GM12878 (cell line): Measurements from ENCODE around the gene DUSP7.

Experiments
- CBFB ChIP-seq: IDR thresholded peaks from 2 replicates; pipeline ENCODE4 v1.6.1; 2016; ENCODE audit warnings: antibody characterized with exemption, low read depth
- FOS ChIP-seq: IDR thresholded peaks from 3 replicates; pipeline ENCODE4 v1.6.1; 2011; ENCODE audit warnings: borderline replicate concordance; ENCODE audit not compliant: insufficient read length; ENCODE audit errors: extremely low read depth
- HDAC2 ChIP-seq: fragments of 200-600 bp; sonication (generic); IDR thresholded peaks from 2 replicates; pipeline ENCODE4 v1.6.1; 2017
- HDAC6 ChIP-seq: fragments of 200-600 bp; sonication (generic); IDR thresholded peaks from one replicate; pipeline ENCODE4 v1.8.0; 2017; ENCODE audit warnings: antibody characterized with exemption; ENCODE audit not compliant: unreplicated experiment
- JUNB ChIP-seq: IDR thresholded peaks from 2 replicates; pipeline ENCODE4 v1.6.1; 2016; ENCODE audit warnings: antibody characterized with exemption, mild to moderate bottlenecking
- TF ChIP-seq, protein P1 (sequence below), 3 experiments: IDR thresholded peaks in 2 of 3; conservative IDR thresholded peaks in 1 of 3; 2 replicates each; pipeline ENCODE4 v1.5.1; 2011; ENCODE audit warnings: low read depth in 3 of 3, low read length in 3 of 3, mild to moderate bottlenecking in 3 of 3, control low read depth in 2 of 3, moderate library complexity in 2 of 3, inconsistent platforms in 1 of 3, mixed read lengths in 1 of 3; ENCODE audit not compliant: control insufficient read depth in 2 of 3, insufficient read depth in 1 of 3; ENCODE audit errors: extremely low read depth in 1 of 3

DNA sequence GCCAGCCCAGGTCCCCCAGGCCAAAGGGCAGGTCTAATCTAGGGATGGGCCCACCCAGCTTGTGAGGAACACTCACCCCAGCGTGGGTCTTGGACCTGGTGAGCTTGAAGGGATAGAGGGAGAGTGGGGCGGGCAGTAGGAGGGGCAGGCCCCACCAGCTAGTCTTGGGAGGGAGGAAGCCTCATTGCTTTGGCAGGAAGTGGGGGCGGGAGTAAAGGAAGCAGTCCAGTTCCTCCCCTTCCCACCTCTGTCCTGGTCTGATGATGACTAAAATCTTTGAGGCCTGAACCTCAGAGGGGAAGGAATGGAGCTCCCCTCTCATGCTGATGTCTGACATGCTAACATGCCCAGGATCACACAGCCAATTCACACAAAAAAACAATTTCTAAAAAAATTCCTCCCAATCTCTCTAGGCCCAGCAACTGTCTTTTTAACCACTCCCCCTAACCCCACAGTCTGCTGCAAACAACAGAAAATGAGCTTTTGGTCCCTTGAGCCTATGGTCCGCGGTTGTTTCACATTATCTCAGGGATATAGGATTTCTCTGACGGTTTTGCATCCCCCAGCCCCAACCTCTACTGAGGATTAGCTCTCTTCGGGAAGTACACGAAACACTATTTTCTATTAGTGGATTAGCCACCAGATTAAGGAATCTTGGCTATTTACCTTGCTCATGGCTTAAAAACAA lies 30.7 kb upstream of the DUSP7 start:
- TF ChIP-seq FOS (no peak), CBFB (no peak), JUNB (no peak), HDAC6 (no peak), HDAC2 (no peak)
- TF ChIP-seq, protein P1, sequence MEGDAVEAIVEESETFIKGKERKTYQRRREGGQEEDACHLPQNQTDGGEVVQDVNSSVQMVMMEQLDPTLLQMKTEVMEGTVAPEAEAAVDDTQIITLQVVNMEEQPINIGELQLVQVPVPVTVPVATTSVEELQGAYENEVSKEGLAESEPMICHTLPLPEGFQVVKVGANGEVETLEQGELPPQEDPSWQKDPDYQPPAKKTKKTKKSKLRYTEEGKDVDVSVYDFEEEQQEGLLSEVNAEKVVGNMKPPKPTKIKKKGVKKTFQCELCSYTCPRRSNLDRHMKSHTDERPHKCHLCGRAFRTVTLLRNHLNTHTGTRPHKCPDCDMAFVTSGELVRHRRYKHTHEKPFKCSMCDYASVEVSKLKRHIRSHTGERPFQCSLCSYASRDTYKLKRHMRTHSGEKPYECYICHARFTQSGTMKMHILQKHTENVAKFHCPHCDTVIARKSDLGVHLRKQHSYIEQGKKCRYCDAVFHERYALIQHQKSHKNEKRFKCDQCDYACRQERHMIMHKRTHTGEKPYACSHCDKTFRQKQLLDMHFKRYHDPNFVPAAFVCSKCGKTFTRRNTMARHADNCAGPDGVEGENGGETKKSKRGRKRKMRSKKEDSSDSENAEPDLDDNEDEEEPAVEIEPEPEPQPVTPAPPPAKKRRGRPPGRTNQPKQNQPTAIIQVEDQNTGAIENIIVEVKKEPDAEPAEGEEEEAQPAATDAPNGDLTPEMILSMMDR (IDR thresholded peaks at IDR 0.05 in 2 of 3, conservative IDR thresholded peaks at IDR 0.05 in 1 of 3; ENCODE audit: control insufficient read depth in 2 of 3, extremely low read depth in 1 of 3, insufficient read depth in 1 of 3, low read depth in 3 of 3, low read length in 3 of 3), result no peak
